Heart right ventricle (tissue), 16 donors: ENCODE results near the gene KCNIP1. TPM values are rescaled to one million over a fixed set of nuclear protein-coding genes. Genes with fewer than 3 reads are reported as not detected.
"Not testable (repeated sequence)": the region's sequence is repeated elsewhere in the genome, so short reads cannot be mapped to it uniquely, and the experiment has no call there.

ENCODE experiments used
- ATAC-seq, 8 donors: fragments of 200-7000 bp; cut with Tn5 transposase; one replicate each; pipeline ENCODE4 v1.9.1; 2020; ENCODE audit warnings: mild to moderate bottlenecking in 8 of 8, moderate library complexity in 8 of 8, moderate number of reproducible peaks in 1 of 8
- DNase-seq, 2 donors: peaks; one replicate each; pipeline ENCODE4 v3.0.0-alpha.2; 2020
- H3K27ac ChIP-seq, 10 donors: fragments of 200-600 bp; sonication (generic) in 2 of 10; one replicate each; pipeline versions ENCODE4 v1.5.0 to v1.8.0; 2020 to 2022; ENCODE audit warnings: mild to moderate bottlenecking in 3 of 10
- H3K27me3 ChIP-seq, 7 donors: fragments of 200-600 bp; one replicate each; pipeline ENCODE4 v1.8.0; 2021 to 2022; ENCODE audit warnings: mild to moderate bottlenecking in 2 of 7
- H3K36me3 ChIP-seq, 9 donors: fragments of 200-600 bp; sonication (generic) in 1 of 9; one replicate each; pipeline versions ENCODE4 v1.5.0 to v1.8.0; 2020 to 2022; ENCODE audit warnings: mild to moderate bottlenecking in 2 of 9
- H3K4me1 ChIP-seq, 9 donors: fragments of 200-600 bp; sonication (generic) in 1 of 9; one replicate each; pipeline versions ENCODE4 v1.5.0 to v1.8.0; 2020 to 2022; ENCODE audit warnings: mild to moderate bottlenecking in 4 of 9
- H3K4me3 ChIP-seq, 10 donors: fragments of 200-600 bp; sonication (generic) in 2 of 10; one replicate each; pipeline versions ENCODE4 v1.5.0 to v1.8.0; 2020 to 2022; ENCODE audit warnings: mild to moderate bottlenecking in 7 of 10, moderate library complexity in 2 of 10
- H3K9me3 ChIP-seq, 11 donors: fragments of 200-600 bp in 10 of 11; sonication (generic) in 2 of 11; one replicate each; pipeline versions ENCODE4 v1.5.0 to v1.8.0; 2013 to 2022; ENCODE audit warnings: mild to moderate bottlenecking in 2 of 11, control low read depth in 1 of 11, moderate library complexity in 1 of 11
- WGBS, 2 donors: extraction: QIAGEN DNeasy Blood & Tissue Kit; methylation state at CpG; one replicate each; pipeline ENCODE4 v1.1.7; 2013; ENCODE audit warnings: inconsistent platforms in 1 of 2; 5-methylcytosine and 5-hydroxymethylcytosine counted together
- intact Hi-C, 10 donors: fragments of 100-400 bp; cut with DNase I; formaldehyde crosslinking; loops; one replicate each; pipeline versions ENCODE4 v1.11.1 to v1.14.2; 2022
- polyA plus RNA-seq, 2 donors: library from polyadenylated mRNA; stranded (reverse); fragments of 200-250 nt; gene quantifications; one replicate each; pipeline ENCODE4 v1.2.3, GENCODE V29; 2013
- total RNA-seq, 10 donors: library from RNA; stranded (reverse); fragmentation: NEBNext Ultra II Directional in 3 of 10; extraction: Animal tissue kit (Norgen Biotek cat#: 25700) in 3 of 10; gene quantifications; one replicate each; pipeline versions ENCODE4 v1.2.1 to v1.2.4, GENCODE V29; 2021 to 2023
- TF ChIP-seq, protein P1 (sequence below), 9 donors: fragments of 200-600 bp; sonication (generic) in 2 of 9; IDR thresholded peaks; one replicate each; pipeline versions ENCODE4 v1.5.0 to v1.8.0; 2021 to 2022; ENCODE audit warnings: antibody characterized with exemption in 9 of 9, mild to moderate bottlenecking in 5 of 9, moderate library complexity in 1 of 9
- donor health status: Arrhythmogenic right ventricular cardiomyopathy.
- donor health status: ischemic (EF 13 %, LVEDD 7.1; RV severe dilation, severe dysfunction).
- donor health status: healthy with polysubstance abuse.
- donor health status: DM: no; HTN: yes; CAD: no.
- donor health status: DM: no; HTN: no; CAD: no.
- donor health status: ischemic (EF 25% LVEDD 6.9; RV normal size, moderate dysfunction).
- donor health status: ischemic (EF 25% LVEDD 5.7; RV mildly dilated, moderate dysfunction).
- donor health status: healthy.
- donor health status: DM: yes; HTN: yes; CAD: no.
- donor health status: Ischemic cardiomyopathy.
- donor health status: ischemic (EF 35%, LVEDD 5.7; RV mildly dilated, moderate dysfunction).
- donor health status: nonischemic (EF 11% LVEDD 7.7; RV severe dilation, severe dysfunction).
- donor health status: DM: yes; HTN: yes; CAD: no.
- donor health status: PGD.
- donor health status: ischemic (EF 29% LVEDD 5.4; RV normal size, mild dysfunction).
- donor health status: nonischemic (EF 23%, LVEDD 6.1; RV moderate dilation, normal function).

Gene KCNIP1
- total and polyA plus RNA-seq, 12 donors = 0.06 to 0.67 (median 0.21) TPM; not detected in 7

DNA sequence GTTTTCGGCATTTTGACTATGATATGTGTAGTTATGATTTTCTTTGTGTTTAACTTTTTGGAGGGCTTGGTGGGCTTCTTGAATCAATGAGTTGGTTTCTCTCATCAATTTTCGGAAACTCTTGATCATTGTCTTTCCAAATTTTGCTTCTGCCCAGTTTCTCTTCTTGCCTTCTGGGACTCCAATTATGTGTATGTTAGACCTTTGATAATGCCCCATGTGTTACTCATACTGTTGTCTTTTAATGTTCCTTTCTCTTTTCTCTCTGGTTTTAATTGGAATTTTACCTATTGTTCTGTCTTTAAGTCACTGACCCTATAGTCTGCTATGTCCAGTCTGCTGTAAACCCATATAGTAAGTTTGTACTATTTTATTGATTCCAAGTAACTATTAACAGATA lies 41.5 kb downstream of the KCNIP1 start:
- DNase-seq (no peak), ATAC-seq (no peak)
- Histone ChIP-seq H3K4me1 (no peaks in the 10 kb centered on the region), H3K4me3 (no peak overlapping the region), H3K27me3 (peaks cover 0 to 23% (median 0%) of the 10 kb centered on the region in 7 donors), H3K9me3 (peaks cover 0 to 13% (median 0%) of the 10 kb centered on the region in 11 donors), H3K27ac (no peak overlapping the region), H3K36me3 (no peaks in the 10 kb centered on the region)
- TF ChIP-seq, protein P1, sequence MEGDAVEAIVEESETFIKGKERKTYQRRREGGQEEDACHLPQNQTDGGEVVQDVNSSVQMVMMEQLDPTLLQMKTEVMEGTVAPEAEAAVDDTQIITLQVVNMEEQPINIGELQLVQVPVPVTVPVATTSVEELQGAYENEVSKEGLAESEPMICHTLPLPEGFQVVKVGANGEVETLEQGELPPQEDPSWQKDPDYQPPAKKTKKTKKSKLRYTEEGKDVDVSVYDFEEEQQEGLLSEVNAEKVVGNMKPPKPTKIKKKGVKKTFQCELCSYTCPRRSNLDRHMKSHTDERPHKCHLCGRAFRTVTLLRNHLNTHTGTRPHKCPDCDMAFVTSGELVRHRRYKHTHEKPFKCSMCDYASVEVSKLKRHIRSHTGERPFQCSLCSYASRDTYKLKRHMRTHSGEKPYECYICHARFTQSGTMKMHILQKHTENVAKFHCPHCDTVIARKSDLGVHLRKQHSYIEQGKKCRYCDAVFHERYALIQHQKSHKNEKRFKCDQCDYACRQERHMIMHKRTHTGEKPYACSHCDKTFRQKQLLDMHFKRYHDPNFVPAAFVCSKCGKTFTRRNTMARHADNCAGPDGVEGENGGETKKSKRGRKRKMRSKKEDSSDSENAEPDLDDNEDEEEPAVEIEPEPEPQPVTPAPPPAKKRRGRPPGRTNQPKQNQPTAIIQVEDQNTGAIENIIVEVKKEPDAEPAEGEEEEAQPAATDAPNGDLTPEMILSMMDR (IDR thresholded peaks at IDR 0.05) = no peak
- WGBS, 2 donors = 89 to 91% methylated on average over 2 of the region's 2 CpGs
- intact Hi-C loops = no loop called here

DNA sequence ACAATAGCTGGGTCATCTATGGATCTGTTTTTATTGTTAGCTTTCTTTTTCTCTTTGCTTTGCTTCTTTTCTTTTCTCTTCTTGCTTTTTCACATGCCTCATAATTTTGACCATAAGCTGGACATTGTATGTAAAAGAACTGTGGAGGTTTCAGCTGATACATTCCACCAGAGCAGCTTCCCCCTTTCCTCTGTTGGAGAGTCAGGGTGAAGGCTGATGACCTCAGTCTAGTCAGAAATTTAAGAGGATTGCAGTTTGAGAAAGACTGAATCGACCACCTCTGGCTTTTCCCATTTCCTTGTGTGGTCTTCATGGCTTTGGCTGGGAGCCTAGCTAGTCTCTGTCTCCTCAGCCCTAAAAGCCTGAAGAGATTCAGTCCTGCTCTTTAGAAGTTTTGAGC lies 42.0 kb downstream of the KCNIP1 start:
- TF ChIP-seq, protein P1 (IDR thresholded peaks at IDR 0.05) = no peak
- 50 to 55% methylated on average over 1 of the region's 1 CpG for WGBS, 2 donors
- no peak for ATAC-seq
- Histone ChIP-seq H3K27ac (no peak overlapping the region), H3K4me1 (no peaks in the 10 kb centered on the region), H3K4me3 (no peak overlapping the region), H3K9me3 (peaks cover 0 to 13% (median 0%) of the 10 kb centered on the region in 11 donors), H3K36me3 (no peaks in the 10 kb centered on the region), H3K27me3 (peaks cover 0 to 23% (median 0%) of the 10 kb centered on the region in 7 donors)
- intact Hi-C loops = no loop called here
- DNase-seq = no peak

DNA sequence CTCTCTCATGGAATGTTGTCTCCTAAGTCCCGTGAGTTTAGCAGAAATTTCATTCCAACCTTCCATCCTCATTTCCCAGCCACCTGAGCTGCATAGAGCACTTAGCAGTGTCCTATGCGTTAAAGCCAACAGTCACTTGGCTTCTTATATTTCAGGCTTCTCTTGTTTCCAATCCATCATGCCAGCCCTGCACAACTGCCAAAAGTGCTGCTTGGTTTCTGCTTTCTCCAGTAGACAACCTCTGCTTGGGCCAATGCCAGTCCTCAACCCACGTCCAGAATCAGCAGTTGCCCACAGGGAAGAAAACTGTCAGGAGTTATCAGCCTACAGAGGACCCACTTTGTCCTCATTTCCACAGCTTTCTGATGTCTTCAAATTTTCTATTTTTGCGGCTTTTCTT lies 42.5 kb downstream of the KCNIP1 start:
- no peak overlapping the region for H3K27ac ChIP-seq
- 65 to 67% methylated on average over 4 of the region's 4 CpGs for WGBS, 2 donors
- peaks cover 0 to 13% (median 0%) of the 10 kb centered on the region in 11 donors for H3K9me3 ChIP-seq
- H3K27me3 ChIP-seq = peaks cover 0 to 23% (median 0%) of the 10 kb centered on the region in 7 donors
- no peaks in the 10 kb centered on the region for H3K36me3 ChIP-seq
- H3K4me1 ChIP-seq = no peaks in the 10 kb centered on the region
- no peak overlapping the region for H3K4me3 ChIP-seq
- intact Hi-C loops = no loop called here
- ATAC-seq = peak in 2 of 8 donors; percentile 62 to 76
- DNase-seq = peak; percentile 34 to 47
- TF ChIP-seq, protein P1 (IDR thresholded peaks at IDR 0.05) = no peak

DNA sequence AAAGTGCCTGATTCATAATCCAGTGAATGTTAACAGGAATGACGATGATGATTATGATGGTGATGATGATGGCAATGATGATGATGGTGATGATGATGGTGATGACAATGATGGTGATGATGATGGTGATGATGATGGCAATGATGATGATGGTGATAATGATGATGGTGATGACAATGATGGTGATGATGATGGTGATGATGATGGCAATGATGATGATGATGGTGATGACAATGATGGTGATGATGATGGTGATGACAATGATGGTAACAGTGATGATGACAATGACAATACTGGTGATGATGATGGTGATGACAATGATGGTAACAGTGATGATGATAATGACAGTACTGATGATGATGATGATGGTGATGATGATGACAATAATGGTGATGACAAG lies 46.6 kb downstream of the KCNIP1 start:
- H3K27ac ChIP-seq, H3K36me3 ChIP-seq, H3K9me3 ChIP-seq, DNase-seq, intact Hi-C loops, H3K4me3 ChIP-seq, ATAC-seq: not testable (repeated sequence)
- peaks cover 0 to 48% (median 0%) of the 10 kb centered on the region in 7 donors for H3K27me3 ChIP-seq
- 79 to 93% methylated on average over 1 of the region's 1 CpG for WGBS, 2 donors
- H3K4me1 ChIP-seq = peaks cover 0 to 32% (median 12%) of the 10 kb centered on the region in 9 donors

DNA sequence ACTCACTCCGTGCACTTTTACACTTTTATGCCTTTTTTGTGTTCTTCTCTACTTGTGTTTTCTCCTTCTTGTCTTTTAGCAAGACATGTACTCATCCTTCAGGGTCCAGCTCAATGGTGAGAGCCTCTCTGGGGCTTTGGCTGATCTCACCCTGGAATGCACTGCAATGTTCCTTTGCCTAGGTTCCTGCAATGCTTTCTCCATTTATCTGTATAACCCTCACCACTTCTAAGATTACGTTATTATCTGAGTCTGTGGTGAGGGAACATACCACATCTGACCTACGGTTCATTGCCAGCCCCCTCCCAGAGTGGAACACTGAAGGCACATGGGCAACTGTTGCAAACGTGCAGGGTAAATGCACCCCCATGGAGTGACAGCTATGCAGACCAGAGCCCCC lies 47.3 kb downstream of the KCNIP1 start:
- no peak overlapping the region for H3K4me3 ChIP-seq
- no peak overlapping the region for H3K27ac ChIP-seq
- no peak for DNase-seq
- H3K27me3 ChIP-seq = peaks cover 0 to 53% (median 0%) of the 10 kb centered on the region in 7 donors
- intact Hi-C loops = no loop called here
- WGBS, 2 donors = 77 to 85% methylated on average over 4 of the region's 4 CpGs
- peaks cover 0 to 32% (median 12%) of the 10 kb centered on the region in 9 donors for H3K4me1 ChIP-seq
- no peaks in the 10 kb centered on the region for H3K36me3 ChIP-seq
- no peak for ATAC-seq
- no peaks in the 10 kb centered on the region for H3K9me3 ChIP-seq
- TF ChIP-seq, protein P1 (IDR thresholded peaks at IDR 0.05) = no peak
